ENCODE results near the gene ABCF2. TPM values are rescaled to one million over a fixed set of nuclear protein-coding genes. Genes with fewer than 3 reads are reported as not detected.

The ABCF2 gene
- total and polyA plus RNA-seq, 4 donors, result 6.3 to 15.6 (median 10.5) TPM

DNA sequence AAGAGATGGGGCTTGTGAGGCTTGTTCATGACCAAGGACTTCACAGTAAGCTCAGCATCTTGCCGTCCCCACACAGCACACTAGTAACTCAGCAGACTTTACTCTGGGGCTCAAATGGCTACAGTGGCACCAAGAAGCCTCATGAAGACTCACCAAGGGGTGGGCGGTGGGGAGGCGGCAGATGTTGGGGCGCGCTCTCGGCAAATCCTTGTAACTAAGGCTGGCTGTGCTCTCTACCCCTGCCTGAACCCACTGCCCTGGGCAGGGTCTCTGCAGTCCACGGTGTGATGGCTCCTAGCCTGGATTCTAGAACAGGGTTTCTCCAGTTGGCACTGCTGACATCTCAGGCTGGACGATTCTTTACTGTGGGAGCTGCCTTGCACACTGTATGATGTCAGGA is 33.9 kb upstream of the ABCF2 start:
- Histone ChIP-seq H3K27me3 (ENCODE audit: control insufficient read depth in 4 of 4, insufficient read depth in 4 of 4, low read length in 3 of 4) (peaks cover 0 to 5% (median 2%) of the 10 kb centered on the region in 4 donors), H3K9me3 (ENCODE audit: control insufficient read depth in 4 of 4, low read length in 3 of 4) (no peaks in the 10 kb centered on the region), H3K9ac (ENCODE audit: low read depth in 1 of 2, low read length in 2 of 2) (no peak overlapping the region), H3K4me3 (ENCODE audit: low read depth in 1 of 3, low read length in 3 of 3) (no peak overlapping the region), H3K36me3 (ENCODE audit: control insufficient read depth in 4 of 4, insufficient read depth in 3 of 4, low read depth in 1 of 4, low read length in 3 of 4) (no peaks in the 10 kb centered on the region), H3K4me1 (ENCODE audit: control insufficient read depth in 4 of 4, insufficient read depth in 4 of 4, low read length in 3 of 4) (no peaks in the 10 kb centered on the region), H3K27ac (ENCODE audit: low read depth in 1 of 2, low read length in 2 of 2) (no peak overlapping the region)
- WGBS, result 84% methylated on average over 8 of the region's 8 CpGs
- no peak for DNase-seq (ENCODE audit: low spot score)
- TF ChIP-seq HNF4A (conservative IDR thresholded peaks at IDR 0.05) (no peak), RXRA (IDR thresholded peaks at IDR 0.05) (no peak), YY1 (IDR thresholded peaks at IDR 0.05) (no peak), JUND (IDR thresholded peaks at IDR 0.05) (no peak), TAF1 (conservative IDR thresholded peaks at IDR 0.05) (no peak), GABPA (IDR thresholded peaks at IDR 0.05 in 1 of 2, conservative IDR thresholded peaks at IDR 0.05 in 1 of 2) (no peak), RAD21 (IDR thresholded peaks at IDR 0.05) (no peak), FOXA1 (IDR thresholded peaks at IDR 0.05) (no peak), SP1 (IDR thresholded peaks at IDR 0.05) (no peak)
- TF ChIP-seq, protein P1, sequence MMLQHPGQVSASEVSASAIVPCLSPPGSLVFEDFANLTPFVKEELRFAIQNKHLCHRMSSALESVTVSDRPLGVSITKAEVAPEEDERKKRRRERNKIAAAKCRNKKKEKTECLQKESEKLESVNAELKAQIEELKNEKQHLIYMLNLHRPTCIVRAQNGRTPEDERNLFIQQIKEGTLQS (IDR thresholded peaks at IDR 0.05), result no peak
- TF ChIP-seq, protein P2, sequence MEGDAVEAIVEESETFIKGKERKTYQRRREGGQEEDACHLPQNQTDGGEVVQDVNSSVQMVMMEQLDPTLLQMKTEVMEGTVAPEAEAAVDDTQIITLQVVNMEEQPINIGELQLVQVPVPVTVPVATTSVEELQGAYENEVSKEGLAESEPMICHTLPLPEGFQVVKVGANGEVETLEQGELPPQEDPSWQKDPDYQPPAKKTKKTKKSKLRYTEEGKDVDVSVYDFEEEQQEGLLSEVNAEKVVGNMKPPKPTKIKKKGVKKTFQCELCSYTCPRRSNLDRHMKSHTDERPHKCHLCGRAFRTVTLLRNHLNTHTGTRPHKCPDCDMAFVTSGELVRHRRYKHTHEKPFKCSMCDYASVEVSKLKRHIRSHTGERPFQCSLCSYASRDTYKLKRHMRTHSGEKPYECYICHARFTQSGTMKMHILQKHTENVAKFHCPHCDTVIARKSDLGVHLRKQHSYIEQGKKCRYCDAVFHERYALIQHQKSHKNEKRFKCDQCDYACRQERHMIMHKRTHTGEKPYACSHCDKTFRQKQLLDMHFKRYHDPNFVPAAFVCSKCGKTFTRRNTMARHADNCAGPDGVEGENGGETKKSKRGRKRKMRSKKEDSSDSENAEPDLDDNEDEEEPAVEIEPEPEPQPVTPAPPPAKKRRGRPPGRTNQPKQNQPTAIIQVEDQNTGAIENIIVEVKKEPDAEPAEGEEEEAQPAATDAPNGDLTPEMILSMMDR (IDR thresholded peaks at IDR 0.05; ENCODE audit: low read depth, low read length, missing input control), result no peak
- TF ChIP-seq, protein P3, sequence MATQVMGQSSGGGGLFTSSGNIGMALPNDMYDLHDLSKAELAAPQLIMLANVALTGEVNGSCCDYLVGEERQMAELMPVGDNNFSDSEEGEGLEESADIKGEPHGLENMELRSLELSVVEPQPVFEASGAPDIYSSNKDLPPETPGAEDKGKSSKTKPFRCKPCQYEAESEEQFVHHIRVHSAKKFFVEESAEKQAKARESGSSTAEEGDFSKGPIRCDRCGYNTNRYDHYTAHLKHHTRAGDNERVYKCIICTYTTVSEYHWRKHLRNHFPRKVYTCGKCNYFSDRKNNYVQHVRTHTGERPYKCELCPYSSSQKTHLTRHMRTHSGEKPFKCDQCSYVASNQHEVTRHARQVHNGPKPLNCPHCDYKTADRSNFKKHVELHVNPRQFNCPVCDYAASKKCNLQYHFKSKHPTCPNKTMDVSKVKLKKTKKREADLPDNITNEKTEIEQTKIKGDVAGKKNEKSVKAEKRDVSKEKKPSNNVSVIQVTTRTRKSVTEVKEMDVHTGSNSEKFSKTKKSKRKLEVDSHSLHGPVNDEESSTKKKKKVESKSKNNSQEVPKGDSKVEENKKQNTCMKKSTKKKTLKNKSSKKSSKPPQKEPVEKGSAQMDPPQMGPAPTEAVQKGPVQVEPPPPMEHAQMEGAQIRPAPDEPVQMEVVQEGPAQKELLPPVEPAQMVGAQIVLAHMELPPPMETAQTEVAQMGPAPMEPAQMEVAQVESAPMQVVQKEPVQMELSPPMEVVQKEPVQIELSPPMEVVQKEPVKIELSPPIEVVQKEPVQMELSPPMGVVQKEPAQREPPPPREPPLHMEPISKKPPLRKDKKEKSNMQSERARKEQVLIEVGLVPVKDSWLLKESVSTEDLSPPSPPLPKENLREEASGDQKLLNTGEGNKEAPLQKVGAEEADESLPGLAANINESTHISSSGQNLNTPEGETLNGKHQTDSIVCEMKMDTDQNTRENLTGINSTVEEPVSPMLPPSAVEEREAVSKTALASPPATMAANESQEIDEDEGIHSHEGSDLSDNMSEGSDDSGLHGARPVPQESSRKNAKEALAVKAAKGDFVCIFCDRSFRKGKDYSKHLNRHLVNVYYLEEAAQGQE (IDR thresholded peaks at IDR 0.05), result no peak
- TF ChIP-seq, protein P4, sequence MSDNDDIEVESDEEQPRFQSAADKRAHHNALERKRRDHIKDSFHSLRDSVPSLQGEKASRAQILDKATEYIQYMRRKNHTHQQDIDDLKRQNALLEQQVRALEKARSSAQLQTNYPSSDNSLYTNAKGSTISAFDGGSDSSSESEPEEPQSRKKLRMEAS (IDR thresholded peaks at IDR 0.05), result no peak

DNA sequence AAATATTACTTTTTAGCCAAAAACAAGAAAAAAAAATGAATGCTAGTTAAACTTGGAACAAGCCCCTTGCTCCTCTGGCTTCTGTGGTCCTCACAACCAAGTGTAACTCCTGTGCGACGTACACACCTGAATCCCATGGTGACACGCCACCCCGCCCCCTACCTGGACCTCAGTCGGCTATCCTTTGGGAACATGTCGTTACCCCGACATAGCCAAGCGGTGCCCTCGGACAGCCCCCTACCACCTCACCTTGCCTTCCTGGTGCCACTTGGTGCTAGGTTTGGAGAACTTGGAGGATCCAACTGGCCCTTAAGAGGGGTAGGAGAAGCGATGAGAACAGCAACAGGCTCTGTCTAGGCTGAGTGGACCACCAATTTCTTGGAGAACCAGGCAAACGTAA is 33.5 kb upstream of the ABCF2 start:
- no peak for DNase-seq (ENCODE audit: low spot score)
- no peak overlapping the region for H3K9ac ChIP-seq (ENCODE audit: low read depth in 1 of 2, low read length in 2 of 2)
- no peaks in the 10 kb centered on the region for H3K9me3 ChIP-seq (ENCODE audit: control insufficient read depth in 4 of 4, low read length in 3 of 4)
- H3K27ac ChIP-seq (ENCODE audit: low read depth in 1 of 2, low read length in 2 of 2), result no peak overlapping the region
- H3K4me3 ChIP-seq (ENCODE audit: low read depth in 1 of 3, low read length in 3 of 3), result no peak overlapping the region
- 87% methylated on average over 11 of the region's 11 CpGs for WGBS
- H3K4me1 ChIP-seq (ENCODE audit: control insufficient read depth in 4 of 4, insufficient read depth in 4 of 4, low read length in 3 of 4), result no peaks in the 10 kb centered on the region
- no peaks in the 10 kb centered on the region for H3K36me3 ChIP-seq (ENCODE audit: control insufficient read depth in 4 of 4, insufficient read depth in 3 of 4, low read depth in 1 of 4, low read length in 3 of 4)
- peaks cover 0 to 5% (median 2%) of the 10 kb centered on the region in 4 donors for H3K27me3 ChIP-seq (ENCODE audit: control insufficient read depth in 4 of 4, insufficient read depth in 4 of 4, low read length in 3 of 4)
- TF ChIP-seq FOXA1 (IDR thresholded peaks at IDR 0.05) (no peak), GABPA (IDR thresholded peaks at IDR 0.05 in 1 of 2, conservative IDR thresholded peaks at IDR 0.05 in 1 of 2) (no peak), FOXA2 (IDR thresholded peaks at IDR 0.05) (no peak), RXRA (IDR thresholded peaks at IDR 0.05) (no peak), TAF1 (conservative IDR thresholded peaks at IDR 0.05) (no peak), SP1 (IDR thresholded peaks at IDR 0.05) (no peak), NR2F2 (IDR thresholded peaks at IDR 0.05) (no peak), EGR1 (IDR thresholded peaks at IDR 0.05; ENCODE audit: low read depth in 2 of 2) (no peak), RAD21 (IDR thresholded peaks at IDR 0.05) (no peak), YY1 (IDR thresholded peaks at IDR 0.05) (no peak), HNF4G (IDR thresholded peaks at IDR 0.05) (no peak), JUND (IDR thresholded peaks at IDR 0.05) (no peak), HNF4A (conservative IDR thresholded peaks at IDR 0.05) (no peak)
- TF ChIP-seq, protein P4 (IDR thresholded peaks at IDR 0.05), result no peak
- TF ChIP-seq, protein P2 (IDR thresholded peaks at IDR 0.05; ENCODE audit: low read depth, low read length, missing input control), result no peak
- TF ChIP-seq, protein P1 (IDR thresholded peaks at IDR 0.05), result no peak
- TF ChIP-seq, protein P3 (IDR thresholded peaks at IDR 0.05), result no peak
